Measurements from ENCODE around the gene MOCS3. TPM values are rescaled to one million over a fixed set of nuclear protein-coding genes. Genes with fewer than 3 reads are reported as not detected.

The MOCS3 gene
- total RNA-seq, 1 experiment from 2014 or later = 5.5 TPM

GRCh38 chr20:50929299-50930138, 29.1 kb upstream of the MOCS3 start:
- Histone ChIP-seq H3K4me3 (ENCODE audit: low read length) (peak overlapping the region; percentile 89), H3K36me3 (ENCODE audit: insufficient read depth, low read length) (peaks cover 57% of the 10 kb centered on the region), H2AFZ (ENCODE audit: low read length) (no peak overlapping the region), H3K9me3 (ENCODE audit: low read length) (no peaks in the 10 kb centered on the region), H4K20me1 (ENCODE audit: insufficient read depth, low read depth, low read length) (peaks cover 44% of the 10 kb centered on the region), H3K4me1 (ENCODE audit: low read length) (peaks cover 71% of the 10 kb centered on the region), H3K4me2 (ENCODE audit: low read depth, low read length, poor library complexity, severe bottlenecking) (peak overlapping the region; percentile 91), H3K79me2 (ENCODE audit: low read length) (peaks cover 59% of the 10 kb centered on the region), H3K27ac (ENCODE audit: low read length) (peak overlapping the region; percentile 94), H3K9me2 (replicated peaks; ENCODE audit: insufficient read depth, low read length) (no peaks in the 10 kb centered on the region), H3K9ac (ENCODE audit: low read length) (peak overlapping the region; percentile 95), H3K27me3 (ENCODE audit: low read length) (no peaks in the 10 kb centered on the region)
- peak; percentile 98 for DNase-seq

- peak overlapping the region; percentile 89 for H3K4me3 ChIP-seq (ENCODE audit: low read length)
- DNase-seq = peak; percentile 68
- no peaks in the 10 kb centered on the region for H3K9me2 ChIP-seq (replicated peaks; ENCODE audit: insufficient read depth, low read length)
- peaks cover 57% of the 10 kb centered on the region for H3K36me3 ChIP-seq (ENCODE audit: insufficient read depth, low read length)
- H2AFZ ChIP-seq (ENCODE audit: low read length) = no peak overlapping the region
- H3K79me2 ChIP-seq (ENCODE audit: low read length) = peaks cover 52% of the 10 kb centered on the region
- H3K4me1 ChIP-seq (ENCODE audit: low read length) = peaks cover 62% of the 10 kb centered on the region
- H4K20me1 ChIP-seq (ENCODE audit: insufficient read depth, low read depth, low read length) = peaks cover 37% of the 10 kb centered on the region
- H3K9me3 ChIP-seq (ENCODE audit: low read length) = no peaks in the 10 kb centered on the region
- no peaks in the 10 kb centered on the region for H3K27me3 ChIP-seq (ENCODE audit: low read length)
- H3K27ac ChIP-seq (ENCODE audit: low read length) = peak overlapping the region; percentile 94
- H3K4me2 ChIP-seq (ENCODE audit: low read depth, low read length, poor library complexity, severe bottlenecking) = peak overlapping the region; percentile 91
- peak overlapping the region; percentile 95 for H3K9ac ChIP-seq (ENCODE audit: low read length)
Observed at GRCh38 chr20:50930139-50930975, 28.3 kb upstream of the MOCS3 start.

GRCh38 chr20:50930976-50931305, 27.7 kb upstream of the MOCS3 start:
- no peaks in the 10 kb centered on the region for H3K9me2 ChIP-seq (replicated peaks; ENCODE audit: insufficient read depth, low read length)
- no peaks in the 10 kb centered on the region for H3K9me3 ChIP-seq (ENCODE audit: low read length)
- H3K4me2 ChIP-seq (ENCODE audit: low read depth, low read length, poor library complexity, severe bottlenecking) = no peak overlapping the region
- H3K27ac ChIP-seq (ENCODE audit: low read length) = peak overlapping the region; percentile 61
- H2AFZ ChIP-seq (ENCODE audit: low read length) = no peak overlapping the region
- H3K27me3 ChIP-seq (ENCODE audit: low read length) = no peaks in the 10 kb centered on the region
- DNase-seq = no peak
- H3K4me1 ChIP-seq (ENCODE audit: low read length) = peaks cover 56% of the 10 kb centered on the region
- H3K4me3 ChIP-seq (ENCODE audit: low read length) = peak overlapping the region; percentile 60; the same call in 1 of the 2 replicates
- H3K9ac ChIP-seq (ENCODE audit: low read length) = peak overlapping the region; percentile 69
- H4K20me1 ChIP-seq (ENCODE audit: insufficient read depth, low read depth, low read length) = peaks cover 31% of the 10 kb centered on the region
- H3K36me3 ChIP-seq (ENCODE audit: insufficient read depth, low read length) = peaks cover 55% of the 10 kb centered on the region
- peaks cover 48% of the 10 kb centered on the region for H3K79me2 ChIP-seq (ENCODE audit: low read length)

GRCh38 chr20:50931306-50932015, 27.2 kb upstream of the MOCS3 start, which contains the start of gene ADNP:
ADNP (minus strand) TSS chr20:50931437; CDS start chr20:50903996, 27,441 bp downstream.
- Histone ChIP-seq H3K36me3 (ENCODE audit: insufficient read depth, low read length) (peaks cover 50% of the 10 kb centered on the region), H3K4me2 (ENCODE audit: low read depth, low read length, poor library complexity, severe bottlenecking) (peak within 1 kb of the TSS; percentile 91), H3K9me3 (ENCODE audit: low read length) (no peaks in the 10 kb centered on the region), H3K27me3 (ENCODE audit: low read length) (no peaks in the 10 kb centered on the region), H3K9ac (ENCODE audit: low read length) (peak within 1 kb of the TSS; percentile 95), H3K9me2 (replicated peaks; ENCODE audit: insufficient read depth, low read length) (no peaks in the 10 kb centered on the region), H2AFZ (ENCODE audit: low read length) (no peak within 1 kb of the TSS), H3K27ac (ENCODE audit: low read length) (peak within 1 kb of the TSS; percentile 94), H3K79me2 (ENCODE audit: low read length) (peaks cover 43% of the 10 kb centered on the region), H3K4me1 (ENCODE audit: low read length) (peaks cover 51% of the 10 kb centered on the region), H4K20me1 (ENCODE audit: insufficient read depth, low read depth, low read length) (peaks cover 26% of the 10 kb centered on the region), H3K4me3 (ENCODE audit: low read length) (peak within 1 kb of the TSS; percentile 89)
- DNase-seq = peak; percentile 96

- Histone ChIP-seq H3K79me2 (ENCODE audit: low read length) (peaks cover 37% of the 10 kb centered on the region), H2AFZ (ENCODE audit: low read length) (no peak overlapping the region), H3K27me3 (ENCODE audit: low read length) (no peaks in the 10 kb centered on the region), H3K27ac (ENCODE audit: low read length) (peak overlapping the region; percentile 61), H4K20me1 (ENCODE audit: insufficient read depth, low read depth, low read length) (peaks cover 22% of the 10 kb centered on the region), H3K36me3 (ENCODE audit: insufficient read depth, low read length) (peaks cover 47% of the 10 kb centered on the region), H3K9ac (ENCODE audit: low read length) (peak overlapping the region; percentile 69), H3K4me1 (ENCODE audit: low read length) (peaks cover 45% of the 10 kb centered on the region), H3K9me2 (replicated peaks; ENCODE audit: insufficient read depth, low read length) (no peaks in the 10 kb centered on the region), H3K9me3 (ENCODE audit: low read length) (no peaks in the 10 kb centered on the region), H3K4me3 (ENCODE audit: low read length) (peak overlapping the region; percentile 60; the same call in 1 of the 2 replicates), H3K4me2 (ENCODE audit: low read depth, low read length, poor library complexity, severe bottlenecking) (peak overlapping the region; percentile 63)
- DNase-seq = no peak
Observed at GRCh38 chr20:50932016-50932485, 26.6 kb upstream of the MOCS3 start.

GRCh38 chr20:50932691-50933280, 25.8 kb upstream of the MOCS3 start:
- peaks cover 15% of the 10 kb centered on the region for H4K20me1 ChIP-seq (ENCODE audit: insufficient read depth, low read depth, low read length)
- H3K9me3 ChIP-seq (ENCODE audit: low read length) = no peaks in the 10 kb centered on the region
- no peak overlapping the region for H2AFZ ChIP-seq (ENCODE audit: low read length)
- H3K27ac ChIP-seq (ENCODE audit: low read length) = peak overlapping the region; percentile 61
- DNase-seq = no peak
- H3K4me2 ChIP-seq (ENCODE audit: low read depth, low read length, poor library complexity, severe bottlenecking) = no peak overlapping the region
- no peak overlapping the region for H3K4me3 ChIP-seq (ENCODE audit: low read length)
- peaks cover 30% of the 10 kb centered on the region for H3K79me2 ChIP-seq (ENCODE audit: low read length)
- peaks cover 42% of the 10 kb centered on the region for H3K36me3 ChIP-seq (ENCODE audit: insufficient read depth, low read length)
- H3K4me1 ChIP-seq (ENCODE audit: low read length) = peaks cover 38% of the 10 kb centered on the region
- H3K9ac ChIP-seq (ENCODE audit: low read length) = no peak overlapping the region
- H3K9me2 ChIP-seq (replicated peaks; ENCODE audit: insufficient read depth, low read length) = no peaks in the 10 kb centered on the region
- H3K27me3 ChIP-seq (ENCODE audit: low read length) = no peaks in the 10 kb centered on the region

GRCh38 chr20:50933589-50933988, 25.0 kb upstream of the MOCS3 start:
- Histone ChIP-seq H2AFZ (ENCODE audit: low read length) (no peak overlapping the region), H4K20me1 (ENCODE audit: insufficient read depth, low read depth, low read length) (peaks cover 7% of the 10 kb centered on the region), H3K4me1 (ENCODE audit: low read length) (peaks cover 30% of the 10 kb centered on the region), H3K27me3 (ENCODE audit: low read length) (no peaks in the 10 kb centered on the region), H3K4me2 (ENCODE audit: low read depth, low read length, poor library complexity, severe bottlenecking) (no peak overlapping the region), H3K79me2 (ENCODE audit: low read length) (peaks cover 25% of the 10 kb centered on the region), H3K9me3 (ENCODE audit: low read length) (no peaks in the 10 kb centered on the region), H3K27ac (ENCODE audit: low read length) (peak overlapping the region; percentile 61), H3K4me3 (ENCODE audit: low read length) (no peak overlapping the region), H3K36me3 (ENCODE audit: insufficient read depth, low read length) (peaks cover 38% of the 10 kb centered on the region), H3K9me2 (replicated peaks; ENCODE audit: insufficient read depth, low read length) (no peaks in the 10 kb centered on the region), H3K9ac (ENCODE audit: low read length) (no peak overlapping the region)
- no peak for DNase-seq
